HCT116 (cell line): ENCODE measurements around the gene AP5S1. TPM values are rescaled to one million over a fixed set of nuclear protein-coding genes. Genes with fewer than 3 reads are reported as not detected.
A peak's percentile ranks its signal among the peaks of the same experiment; 100 is the strongest.

ENCODE experiments used
- ATAC-seq: fragments of 200-7000 bp; cut with Tn5 transposase; 2 replicates; pipeline ENCODE4 v1.9.1; 2020; ENCODE audit warnings: mild to moderate bottlenecking, moderate library complexity
- BruUV-seq: library from RNA; stranded (reverse); fragments of 400-500 nt; replicated peaks from 2 replicates; lab custom pipeline; 2021; lab: Mats Ljungman, UMichigan
- CTCF ChIA-PET: fragments of 300-600 bp; sonication (Branson Sonifier 250); formaldehyde crosslinking; loops from one replicate; lab custom pipeline; 2021; ENCODE audit warnings: antibody characterized with exemption; lab: Charles Lee
- POLR2A ChIA-PET: fragments of 300-600, 350-600 bp; sonication (Branson Sonifier 250); formaldehyde crosslinking; loops from one replicate; lab custom pipeline; 2021; ENCODE audit warnings: antibody characterized with exemption; lab: Charles Lee
- RAD21 ChIA-PET, 2 experiments: fragments of 300-600 bp; sonication (Branson Sonifier 250); formaldehyde crosslinking; loops; one replicate each; lab custom pipeline; 2023; ENCODE audit warnings: low total read pairs in 2 of 2; ENCODE audit not compliant: uncharacterized antibody in 2 of 2, unreplicated experiment in 2 of 2, low non-redundant PET in 1 of 2; lab: Charles Lee
- DNase-seq: peaks from one replicate; pipeline ENCODE4 v3.0.0-alpha.2; 2010; ENCODE audit warnings: low read depth, low spot score
- H2AFZ ChIP-seq: fragments of 200-600 bp; shearing (Covaris generic), sonication (generic); 2 replicates; pipeline ENCODE4 v1.6.1; 2017; ENCODE audit warnings: low read depth, mixed run types, mixed read lengths, antibody characterized with exemption, low read length; ENCODE audit not compliant: poor library complexity, severe bottlenecking
- H3K27ac ChIP-seq: 2 replicates; pipeline ENCODE4 v1.5.1; 2012; ENCODE audit warnings: low read depth, low read length
- H3K27me3 ChIP-seq: fragments of 200-600 bp; sonication (generic); 2 replicates; pipeline ENCODE4 v1.6.1; 2016; ENCODE audit warnings: mixed run types, low read length, mixed read lengths; ENCODE audit not compliant: insufficient read depth
- H3K36me3 ChIP-seq, 2 experiments: fragments of 200-500 bp in 1 of 2; fragments of 200-600 bp in 1 of 2; sonication (Bioruptor generic) in 1 of 2; sonication (generic) in 1 of 2; 2 replicates each; pipeline versions ENCODE4 v1.5.1 to v1.6.1; 2014 to 2016; ENCODE audit warnings: low read length in 2 of 2, inconsistent platforms in 1 of 2, mixed read lengths in 1 of 2, mixed run types in 1 of 2; ENCODE audit not compliant: insufficient read depth in 2 of 2, control insufficient read depth in 1 of 2
- H3K4me1 ChIP-seq, 2 experiments: fragments of 200-600 bp in 1 of 2; sonication (generic) in 1 of 2; 2 replicates each; pipeline versions ENCODE4 v1.5.1 to v1.6.1; 2012 to 2017; ENCODE audit warnings: low read length in 2 of 2, inconsistent platforms in 1 of 2, mild to moderate bottlenecking in 1 of 2, mixed read lengths in 1 of 2, mixed run types in 1 of 2, moderate library complexity in 1 of 2; ENCODE audit not compliant: insufficient read depth in 2 of 2, control insufficient read depth in 1 of 2
- H3K4me2 ChIP-seq: fragments of 200-600 bp; sonication (generic); 2 replicates; pipeline ENCODE4 v1.6.1; 2017; ENCODE audit warnings: mixed run types, low read length, mixed read lengths
- H3K4me3 ChIP-seq, 2 experiments: fragments of 200-600 bp in 1 of 2; sonication (generic) in 1 of 2; replicated peaks in 1 of 2; 2 replicates each; pipeline ENCODE4 v1.5.1; 2011 to 2016; ENCODE audit warnings: low read length in 2 of 2, control low read depth in 1 of 2, low read depth in 1 of 2, mild to moderate bottlenecking in 1 of 2, mixed read lengths in 1 of 2, mixed run types in 1 of 2
- H3K79me2 ChIP-seq: fragments of 200-600 bp; sonication (generic); 2 replicates; pipeline ENCODE4 v1.6.1; 2017; ENCODE audit warnings: mild to moderate bottlenecking, mixed run types, low read length, moderate library complexity, mixed read lengths; ENCODE audit not compliant: insufficient read depth
- H3K9ac ChIP-seq: fragments of 200-600 bp; sonication (generic); 2 replicates; pipeline ENCODE4 v1.6.1; 2016; ENCODE audit warnings: low read length, mixed read lengths
- H3K9me2 ChIP-seq: fragments of 200-600 bp; sonication (generic), shearing (Covaris generic); 2 replicates; pipeline ENCODE4 v1.6.1; 2017; ENCODE audit warnings: mixed run types, mild to moderate bottlenecking, moderate library complexity; ENCODE audit not compliant: insufficient read depth
- H3K9me3 ChIP-seq, 2 experiments: fragments of 200-500 bp in 1 of 2; fragments of 200-600 bp in 1 of 2; sonication (Bioruptor generic) in 1 of 2; sonication (generic) in 1 of 2; 2 replicates each; pipeline ENCODE4 v1.6.1; 2014 to 2017; ENCODE audit warnings: low read length in 2 of 2, mixed read lengths in 2 of 2, inconsistent platforms in 1 of 2, low read depth in 1 of 2, mild to moderate bottlenecking in 1 of 2, mixed run types in 1 of 2, moderate library complexity in 1 of 2; ENCODE audit not compliant: control insufficient read depth in 1 of 2, insufficient read depth in 1 of 2
- H4K20me1 ChIP-seq: fragments of 200-600 bp; sonication (generic), shearing (Covaris generic); 2 replicates; pipeline ENCODE4 v1.6.1; 2017; ENCODE audit warnings: mixed run types, mild to moderate bottlenecking, moderate library complexity; ENCODE audit not compliant: insufficient read depth
- POLR2A ChIP-seq: IDR thresholded peaks from 2 replicates; pipeline ENCODE4 v1.7.0; 2011; ENCODE audit warnings: borderline replicate concordance; ENCODE audit not compliant: insufficient read depth, insufficient read length; ENCODE audit errors: extremely low read depth
- SIN3A ChIP-seq: IDR thresholded peaks from 2 replicates; pipeline ENCODE4 v1.6.1; 2012; ENCODE audit warnings: low read depth
- intact Hi-C: fragments of 100-400 bp; cut with micrococcal nuclease; formaldehyde crosslinking; loops from 2 replicates; pipeline ENCODE4 v1.10.0; 2022
- total RNA-seq: library from RNA; stranded (reverse); gene quantifications from one replicate; pipeline ENCODE4 v1.2.1, GENCODE V29; 2021; ENCODE audit not compliant: unreplicated experiment
- TF ChIP-seq, protein P1 (sequence below): IDR thresholded peaks from 2 replicates; pipeline ENCODE4 v1.6.1; 2012
- TF ChIP-seq, protein P2 (sequence below): IDR thresholded peaks from 2 replicates; pipeline ENCODE4 v1.6.1; 2012; ENCODE audit warnings: low read depth

Gene AP5S1
- total RNA-seq, 1 experiment from 2014 or later = 12.1 TPM

DNA sequence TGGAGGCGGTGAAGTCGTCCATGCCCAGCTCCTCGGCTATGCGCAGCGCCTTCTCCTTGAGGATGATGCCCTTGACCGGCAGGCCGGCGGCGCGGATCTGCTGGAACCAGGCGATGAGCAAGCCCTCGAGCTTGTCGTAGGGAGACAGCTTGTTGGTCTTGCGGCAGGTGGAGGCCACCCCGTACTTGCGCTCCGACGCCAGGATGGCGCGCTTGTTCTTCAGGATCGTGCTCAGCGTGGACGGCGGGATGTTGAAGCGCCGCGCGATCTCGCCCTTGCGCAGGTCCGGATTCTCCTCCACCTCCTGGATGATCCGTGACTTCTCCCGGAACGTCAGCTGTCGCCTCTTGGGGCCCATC lies 34.2 kb upstream of the AP5S1 start:
- no peaks in the 10 kb centered on the region for H3K27me3 ChIP-seq
- ChIA-PET RAD21 (interaction anchor here in 1 of 2 experiments (1.1 kb wide), 1 partner anchor 34 kb away, joined by 6 read pairs; the partner anchor contains the start of gene AP5S1), POLR2A (interaction anchor here (2.9 kb wide), 1 partner anchor 33 kb away, joined by 16 read pairs; the partner anchor contains the start of gene AP5S1), CTCF (interaction anchor here (0.6 to 2.5 kb wide), 11 partner anchors 10 to 117 kb away, joined by 3 to 19 read pairs (median 4); partner anchors contain the start of genes ADISSP, AP5S1 and CDC25B)
- ATAC-seq (peak; percentile 48), DNase-seq (no peak)
- H3K4me1 ChIP-seq = peaks cover 25 to 41% of the 10 kb centered on the region in 2 experiments
- no peaks in the 10 kb centered on the region for H3K9me2 ChIP-seq
- no peak overlapping the region for H2AFZ ChIP-seq
- peak overlapping the region; percentile 72 for H3K9ac ChIP-seq
- intact Hi-C loops = loop anchor here (5.0 kb wide), 1 partner anchor 301 kb away; no protein-coding TSS in a partner anchor
- TF ChIP-seq SIN3A = no peak
- no peak for TF ChIP-seq POLR2A
- TF ChIP-seq, protein P1, sequence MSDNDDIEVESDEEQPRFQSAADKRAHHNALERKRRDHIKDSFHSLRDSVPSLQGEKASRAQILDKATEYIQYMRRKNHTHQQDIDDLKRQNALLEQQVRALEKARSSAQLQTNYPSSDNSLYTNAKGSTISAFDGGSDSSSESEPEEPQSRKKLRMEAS = peak; percentile 61
- TF ChIP-seq, protein P2, sequence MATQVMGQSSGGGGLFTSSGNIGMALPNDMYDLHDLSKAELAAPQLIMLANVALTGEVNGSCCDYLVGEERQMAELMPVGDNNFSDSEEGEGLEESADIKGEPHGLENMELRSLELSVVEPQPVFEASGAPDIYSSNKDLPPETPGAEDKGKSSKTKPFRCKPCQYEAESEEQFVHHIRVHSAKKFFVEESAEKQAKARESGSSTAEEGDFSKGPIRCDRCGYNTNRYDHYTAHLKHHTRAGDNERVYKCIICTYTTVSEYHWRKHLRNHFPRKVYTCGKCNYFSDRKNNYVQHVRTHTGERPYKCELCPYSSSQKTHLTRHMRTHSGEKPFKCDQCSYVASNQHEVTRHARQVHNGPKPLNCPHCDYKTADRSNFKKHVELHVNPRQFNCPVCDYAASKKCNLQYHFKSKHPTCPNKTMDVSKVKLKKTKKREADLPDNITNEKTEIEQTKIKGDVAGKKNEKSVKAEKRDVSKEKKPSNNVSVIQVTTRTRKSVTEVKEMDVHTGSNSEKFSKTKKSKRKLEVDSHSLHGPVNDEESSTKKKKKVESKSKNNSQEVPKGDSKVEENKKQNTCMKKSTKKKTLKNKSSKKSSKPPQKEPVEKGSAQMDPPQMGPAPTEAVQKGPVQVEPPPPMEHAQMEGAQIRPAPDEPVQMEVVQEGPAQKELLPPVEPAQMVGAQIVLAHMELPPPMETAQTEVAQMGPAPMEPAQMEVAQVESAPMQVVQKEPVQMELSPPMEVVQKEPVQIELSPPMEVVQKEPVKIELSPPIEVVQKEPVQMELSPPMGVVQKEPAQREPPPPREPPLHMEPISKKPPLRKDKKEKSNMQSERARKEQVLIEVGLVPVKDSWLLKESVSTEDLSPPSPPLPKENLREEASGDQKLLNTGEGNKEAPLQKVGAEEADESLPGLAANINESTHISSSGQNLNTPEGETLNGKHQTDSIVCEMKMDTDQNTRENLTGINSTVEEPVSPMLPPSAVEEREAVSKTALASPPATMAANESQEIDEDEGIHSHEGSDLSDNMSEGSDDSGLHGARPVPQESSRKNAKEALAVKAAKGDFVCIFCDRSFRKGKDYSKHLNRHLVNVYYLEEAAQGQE = no peak
- peak overlapping the region; percentile 88 for H3K4me2 ChIP-seq
- no peaks in the 10 kb centered on the region for H4K20me1 ChIP-seq
- BruUV-seq = no TSS peak
- peaks cover 27% of the 10 kb centered on the region for H3K79me2 ChIP-seq
- H3K27ac ChIP-seq = peak overlapping the region; percentile 81
- H3K36me3 ChIP-seq = peaks cover 0 to 8% of the 10 kb centered on the region in 2 experiments; a peak in 1 of 4 replicates
- H3K9me3 ChIP-seq = no peaks in the 10 kb centered on the region
- peak overlapping the region; percentile 68 to 70 for H3K4me3 ChIP-seq
